Measurements from ENCODE around the gene TMEM163. TPM values are rescaled to one million over a fixed set of nuclear protein-coding genes. Genes with fewer than 3 reads are reported as not detected.
"Not testable (repeated sequence)": the region's sequence is repeated elsewhere in the genome, so short reads cannot be mapped to it uniquely, and the experiment has no call there.

Gene TMEM163
- total RNA-seq, 1 donor from 2014 or later = not detected

DNA sequence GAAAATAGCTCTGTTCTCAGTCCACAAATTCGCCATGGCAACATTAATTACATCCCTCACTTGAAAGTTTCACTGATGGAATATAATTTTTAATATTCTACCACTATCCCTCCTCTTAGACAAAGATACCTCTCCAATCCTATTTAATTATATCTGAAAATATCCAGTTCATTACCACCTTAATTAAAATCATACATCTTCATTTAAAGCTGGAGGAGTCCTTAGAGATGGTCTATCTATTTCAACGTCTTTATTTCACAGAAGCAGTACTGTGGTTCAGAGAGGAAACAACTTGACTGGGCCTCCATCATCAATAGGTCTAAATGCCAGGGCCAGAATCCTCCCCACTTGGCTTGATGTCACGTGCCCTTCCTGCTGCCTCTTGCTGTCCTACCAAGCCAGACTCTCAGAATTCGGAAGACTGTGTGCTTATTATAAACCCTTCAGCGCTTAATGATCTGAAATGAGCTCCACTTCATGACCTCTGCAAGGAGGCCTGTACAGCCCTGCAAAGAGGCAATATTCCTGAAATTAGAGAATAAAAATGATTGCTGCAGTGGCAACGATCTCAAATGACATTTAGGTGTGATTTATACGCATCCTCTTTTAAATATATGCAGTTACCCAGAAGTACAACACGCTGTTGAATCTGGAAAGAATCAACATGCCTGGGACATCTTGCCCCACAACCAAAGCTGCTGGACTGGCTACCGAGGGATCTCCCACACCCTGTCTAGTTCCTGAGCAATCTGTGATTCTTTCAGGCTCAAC, 146.3 kb downstream of the TMEM163 start:
- TF ChIP-seq CTCF (IDR thresholded peaks at IDR 0.05; ENCODE audit: insufficient read depth, low read length, severe bottlenecking) = no peak
- Histone ChIP-seq H3K4me3 (ENCODE audit: low read depth, low read length) (no peak overlapping the region), H3K36me3 (ENCODE audit: control insufficient read depth, insufficient read depth, low read length) (no peaks in the 10 kb centered on the region), H3K27me3 (ENCODE audit: control insufficient read depth, insufficient read depth, low read length) (no peaks in the 10 kb centered on the region)
- FAIRE-seq = no peak
- DNase-seq (ENCODE audit: low read depth) = no peak

GRCh38 chr2:134570676-134571075, 148.1 kb downstream of the TMEM163 start:
- no peaks in the 10 kb centered on the region for H3K36me3 ChIP-seq (ENCODE audit: control insufficient read depth, insufficient read depth, low read length)
- H3K27me3 ChIP-seq (ENCODE audit: control insufficient read depth, insufficient read depth, low read length) = no peaks in the 10 kb centered on the region
- FAIRE-seq = no peak
- H3K4me3 ChIP-seq (ENCODE audit: low read depth, low read length) = no peak overlapping the region
- no peak for TF ChIP-seq CTCF (IDR thresholded peaks at IDR 0.05; ENCODE audit: insufficient read depth, low read length, severe bottlenecking)
- DNase-seq (ENCODE audit: low read depth) = no peak

DNA sequence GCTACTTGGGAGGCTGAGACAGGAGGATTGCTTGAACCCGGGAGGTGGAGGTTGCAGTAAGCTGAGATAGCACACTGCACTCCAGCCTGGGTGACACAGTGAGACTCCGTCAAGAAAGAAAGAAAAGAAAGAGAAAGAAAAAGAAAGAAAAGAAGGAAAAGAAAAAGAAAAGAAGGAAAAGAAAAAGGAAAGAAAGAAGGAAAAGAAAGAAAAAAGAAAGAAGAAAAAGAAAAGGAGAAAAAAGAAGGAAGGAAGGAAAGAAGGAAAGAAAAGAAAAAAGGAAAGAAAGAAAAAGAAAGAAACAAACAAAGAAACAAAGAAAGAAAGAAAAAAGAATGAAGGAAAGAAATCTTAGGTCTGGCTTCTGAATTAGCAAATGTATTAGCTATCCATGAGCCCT, 150.4 kb downstream of the TMEM163 start:
- FAIRE-seq (no peak), DNase-seq (ENCODE audit: low read depth) (no peak)
- H3K4me3 ChIP-seq (ENCODE audit: low read depth, low read length) = no peak overlapping the region
- H3K36me3 ChIP-seq (ENCODE audit: control insufficient read depth, insufficient read depth, low read length) = no peaks in the 10 kb centered on the region
- no peak for TF ChIP-seq CTCF (IDR thresholded peaks at IDR 0.05; ENCODE audit: insufficient read depth, low read length, severe bottlenecking)
- no peaks in the 10 kb centered on the region for H3K27me3 ChIP-seq (ENCODE audit: control insufficient read depth, insufficient read depth, low read length)

DNA sequence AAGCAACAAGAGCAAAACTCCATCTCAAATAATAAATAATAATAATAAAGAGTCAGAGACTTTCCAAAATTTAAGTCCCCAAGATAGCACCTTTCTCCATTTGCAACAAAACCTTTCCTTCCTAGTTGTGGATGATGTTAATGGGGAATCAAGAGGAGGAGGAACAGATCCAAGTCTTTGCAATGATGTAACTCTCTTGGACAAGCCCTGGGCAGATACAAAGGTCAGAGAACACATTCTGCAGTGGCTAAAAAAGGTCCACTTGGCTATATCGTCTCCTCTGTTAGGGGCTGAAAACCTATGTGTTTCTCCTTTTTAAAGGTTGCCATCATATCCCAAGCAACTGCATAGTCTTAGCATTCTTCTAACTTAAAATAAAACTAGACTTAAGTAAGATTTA, 151.1 kb downstream of the TMEM163 start:
- H3K4me3 ChIP-seq (ENCODE audit: low read depth, low read length) = no peak overlapping the region
- H3K27me3 ChIP-seq (ENCODE audit: control insufficient read depth, insufficient read depth, low read length) = no peaks in the 10 kb centered on the region
- DNase-seq (ENCODE audit: low read depth) (no peak), FAIRE-seq (no peak)
- no peak for TF ChIP-seq CTCF (IDR thresholded peaks at IDR 0.05; ENCODE audit: insufficient read depth, low read length, severe bottlenecking)
- no peaks in the 10 kb centered on the region for H3K36me3 ChIP-seq (ENCODE audit: control insufficient read depth, insufficient read depth, low read length)

- H3K27me3 ChIP-seq (ENCODE audit: control insufficient read depth, insufficient read depth, low read length); FAIRE-seq; H3K36me3 ChIP-seq (ENCODE audit: control insufficient read depth, insufficient read depth, low read length); DNase-seq (ENCODE audit: low read depth); H3K4me3 ChIP-seq (ENCODE audit: low read depth, low read length): not testable (repeated sequence)
Observed at GRCh38 chr2:134564955-134565354, 153.8 kb downstream of the TMEM163 start.

GRCh38 chr2:134564549-134564948, 154.3 kb downstream of the TMEM163 start:
- no peak for FAIRE-seq
- H3K27me3 ChIP-seq (ENCODE audit: control insufficient read depth, insufficient read depth, low read length) = no peaks in the 10 kb centered on the region
- no peaks in the 10 kb centered on the region for H3K36me3 ChIP-seq (ENCODE audit: control insufficient read depth, insufficient read depth, low read length)
- no peak overlapping the region for H3K4me3 ChIP-seq (ENCODE audit: low read depth, low read length)
- DNase-seq (ENCODE audit: low read depth) = no peak
- TF ChIP-seq CTCF (IDR thresholded peaks at IDR 0.05; ENCODE audit: insufficient read depth, low read length, severe bottlenecking) = no peak
